ENCODE measurements around the gene TM4SF18. TPM values are rescaled to one million over a fixed set of nuclear protein-coding genes. Genes with fewer than 3 reads are reported as not detected.
A peak's percentile ranks its signal among the peaks of the same experiment; 100 is the strongest.

The TM4SF18 gene
- total and polyA plus RNA-seq, 2 experiments from 2014 or later: 1.6 to 2.0 TPM

- Histone ChIP-seq H3K27ac (ENCODE audit: low read depth) (no peak overlapping the region), H3F3A (replicated peaks; ENCODE audit: low read depth) (no peaks in the 10 kb centered on the region), H3K4me3 (no peak overlapping the region), H3K4me1 (ENCODE audit: insufficient read depth) (peaks cover 3% of the 10 kb centered on the region), H3K79me2 (replicated peaks; ENCODE audit: insufficient read depth) (no peaks in the 10 kb centered on the region), H3K27me3 (ENCODE audit: insufficient read depth) (no peaks in the 10 kb centered on the region), H3K9me2 (ENCODE audit: insufficient read depth) (no peaks in the 10 kb centered on the region), H2AFZ (0 out of 2 replicates have a peak overlapping the region, but pooled peaks have one; percentile 56), H3K36me3 (ENCODE audit: insufficient read depth) (no peaks in the 10 kb centered on the region), H4K20me1 (replicated peaks; ENCODE audit: insufficient read depth) (no peaks in the 10 kb centered on the region), H3K4me2 (no peak overlapping the region)
- DNase-seq (ENCODE audit: low spot score) (no peak), ATAC-seq (no peak)
- H3K27ac Mint-ChIP-seq: no peak overlapping the region
- no peaks in the 10 kb centered on the region for H3K36me3 Mint-ChIP-seq (ENCODE audit: low read depth)
- no peak overlapping the region for H3K4me3 Mint-ChIP-seq
- no peaks in the 10 kb centered on the region for H3K27me3 Mint-ChIP-seq (ENCODE audit: insufficient read depth, low read depth, poor library complexity)
- H3K4me1 Mint-ChIP-seq: peaks cover 11% of the 10 kb centered on the region
- no peaks in the 10 kb centered on the region for H3K9me3 Mint-ChIP-seq
- TF ChIP-seq JUNB (IDR thresholded peaks at IDR 0.05; ENCODE audit: unreplicated experiment) (no peak), NANOG (IDR thresholded peaks at IDR 0.05; ENCODE audit: borderline replicate concordance) (no peak), ETS1 (IDR thresholded peaks at IDR 0.05) (no peak), EZH2 (IDR thresholded peaks at IDR 0.05; ENCODE audit: low read depth, unreplicated experiment) (no peak), POLR2AphosphoS5 (IDR thresholded peaks at IDR 0.05; ENCODE audit: low read depth) (no peak), STAT1 (IDR thresholded peaks at IDR 0.05; ENCODE audit: unreplicated experiment) (no peak), CREB1 (CRISPR knock-in tag; IDR thresholded peaks at IDR 0.05; ENCODE audit: low read depth) (no peak), ZNF114 (CRISPR knock-in tag; IDR thresholded peaks at IDR 0.05) (no peak), EZH2phosphoT487 (IDR thresholded peaks at IDR 0.05; ENCODE audit: unreplicated experiment) (no peak), ZNF331 (CRISPR knock-in tag; IDR thresholded peaks at IDR 0.05; ENCODE audit: low read depth) (no peak)
- TF ChIP-seq, protein P1, sequence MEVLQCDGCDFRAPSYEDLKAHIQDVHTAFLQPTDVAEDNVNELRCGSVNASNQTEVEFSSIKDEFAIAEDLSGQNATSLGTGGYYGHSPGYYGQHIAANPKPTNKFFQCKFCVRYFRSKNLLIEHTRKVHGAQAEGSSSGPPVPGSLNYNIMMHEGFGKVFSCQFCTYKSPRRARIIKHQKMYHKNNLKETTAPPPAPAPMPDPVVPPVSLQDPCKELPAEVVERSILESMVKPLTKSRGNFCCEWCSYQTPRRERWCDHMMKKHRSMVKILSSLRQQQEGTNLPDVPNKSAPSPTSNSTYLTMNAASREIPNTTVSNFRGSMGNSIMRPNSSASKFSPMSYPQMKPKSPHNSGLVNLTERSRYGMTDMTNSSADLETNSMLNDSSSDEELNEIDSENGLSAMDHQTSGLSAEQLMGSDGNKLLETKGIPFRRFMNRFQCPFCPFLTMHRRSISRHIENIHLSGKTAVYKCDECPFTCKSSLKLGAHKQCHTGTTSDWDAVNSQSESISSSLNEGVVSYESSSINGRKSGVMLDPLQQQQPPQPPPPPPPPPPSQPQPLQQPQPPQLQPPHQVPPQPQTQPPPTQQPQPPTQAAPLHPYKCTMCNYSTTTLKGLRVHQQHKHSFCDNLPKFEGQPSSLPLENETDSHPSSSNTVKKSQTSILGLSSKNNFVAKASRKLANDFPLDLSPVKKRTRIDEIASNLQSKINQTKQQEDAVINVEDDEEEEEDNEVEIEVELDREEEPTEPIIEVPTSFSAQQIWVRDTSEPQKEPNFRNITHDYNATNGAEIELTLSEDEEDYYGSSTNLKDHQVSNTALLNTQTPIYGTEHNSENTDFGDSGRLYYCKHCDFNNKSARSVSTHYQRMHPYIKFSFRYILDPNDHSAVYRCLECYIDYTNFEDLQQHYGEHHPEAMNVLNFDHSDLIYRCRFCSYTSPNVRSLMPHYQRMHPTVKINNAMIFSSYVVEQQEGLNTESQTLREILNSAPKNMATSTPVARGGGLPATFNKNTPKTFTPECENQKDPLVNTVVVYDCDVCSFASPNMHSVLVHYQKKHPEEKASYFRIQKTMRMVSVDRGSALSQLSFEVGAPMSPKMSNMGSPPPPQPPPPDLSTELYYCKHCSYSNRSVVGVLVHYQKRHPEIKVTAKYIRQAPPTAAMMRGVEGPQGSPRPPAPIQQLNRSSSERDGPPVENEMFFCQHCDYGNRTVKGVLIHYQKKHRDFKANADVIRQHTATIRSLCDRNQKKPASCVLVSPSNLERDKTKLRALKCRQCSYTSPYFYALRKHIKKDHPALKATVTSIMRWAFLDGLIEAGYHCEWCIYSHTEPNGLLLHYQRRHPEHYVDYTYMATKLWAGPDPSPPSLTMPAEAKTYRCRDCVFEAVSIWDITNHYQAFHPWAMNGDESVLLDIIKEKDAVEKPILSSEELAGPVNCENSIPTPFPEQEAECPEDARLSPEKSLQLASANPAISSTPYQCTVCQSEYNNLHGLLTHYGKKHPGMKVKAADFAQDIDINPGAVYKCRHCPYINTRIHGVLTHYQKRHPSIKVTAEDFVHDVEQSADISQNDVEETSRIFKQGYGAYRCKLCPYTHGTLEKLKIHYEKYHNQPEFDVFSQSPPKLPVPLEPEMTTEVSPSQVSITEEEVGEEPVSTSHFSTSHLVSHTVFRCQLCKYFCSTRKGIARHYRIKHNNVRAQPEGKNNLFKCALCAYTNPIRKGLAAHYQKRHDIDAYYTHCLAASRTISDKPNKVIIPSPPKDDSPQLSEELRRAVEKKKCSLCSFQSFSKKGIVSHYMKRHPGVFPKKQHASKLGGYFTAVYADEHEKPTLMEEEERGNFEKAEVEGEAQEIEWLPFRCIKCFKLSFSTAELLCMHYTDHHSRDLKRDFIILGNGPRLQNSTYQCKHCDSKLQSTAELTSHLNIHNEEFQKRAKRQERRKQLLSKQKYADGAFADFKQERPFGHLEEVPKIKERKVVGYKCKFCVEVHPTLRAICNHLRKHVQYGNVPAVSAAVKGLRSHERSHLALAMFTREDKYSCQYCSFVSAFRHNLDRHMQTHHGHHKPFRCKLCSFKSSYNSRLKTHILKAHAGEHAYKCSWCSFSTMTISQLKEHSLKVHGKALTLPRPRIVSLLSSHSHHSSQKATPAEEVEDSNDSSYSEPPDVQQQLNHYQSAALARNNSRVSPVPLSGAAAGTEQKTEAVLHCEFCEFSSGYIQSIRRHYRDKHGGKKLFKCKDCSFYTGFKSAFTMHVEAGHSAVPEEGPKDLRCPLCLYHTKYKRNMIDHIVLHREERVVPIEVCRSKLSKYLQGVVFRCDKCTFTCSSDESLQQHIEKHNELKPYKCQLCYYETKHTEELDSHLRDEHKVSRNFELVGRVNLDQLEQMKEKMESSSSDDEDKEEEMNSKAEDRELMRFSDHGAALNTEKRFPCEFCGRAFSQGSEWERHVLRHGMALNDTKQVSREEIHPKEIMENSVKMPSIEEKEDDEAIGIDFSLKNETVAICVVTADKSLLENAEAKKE (CRISPR knock-in tag; IDR thresholded peaks at IDR 0.05): no peak
- TF ChIP-seq, protein P2, sequence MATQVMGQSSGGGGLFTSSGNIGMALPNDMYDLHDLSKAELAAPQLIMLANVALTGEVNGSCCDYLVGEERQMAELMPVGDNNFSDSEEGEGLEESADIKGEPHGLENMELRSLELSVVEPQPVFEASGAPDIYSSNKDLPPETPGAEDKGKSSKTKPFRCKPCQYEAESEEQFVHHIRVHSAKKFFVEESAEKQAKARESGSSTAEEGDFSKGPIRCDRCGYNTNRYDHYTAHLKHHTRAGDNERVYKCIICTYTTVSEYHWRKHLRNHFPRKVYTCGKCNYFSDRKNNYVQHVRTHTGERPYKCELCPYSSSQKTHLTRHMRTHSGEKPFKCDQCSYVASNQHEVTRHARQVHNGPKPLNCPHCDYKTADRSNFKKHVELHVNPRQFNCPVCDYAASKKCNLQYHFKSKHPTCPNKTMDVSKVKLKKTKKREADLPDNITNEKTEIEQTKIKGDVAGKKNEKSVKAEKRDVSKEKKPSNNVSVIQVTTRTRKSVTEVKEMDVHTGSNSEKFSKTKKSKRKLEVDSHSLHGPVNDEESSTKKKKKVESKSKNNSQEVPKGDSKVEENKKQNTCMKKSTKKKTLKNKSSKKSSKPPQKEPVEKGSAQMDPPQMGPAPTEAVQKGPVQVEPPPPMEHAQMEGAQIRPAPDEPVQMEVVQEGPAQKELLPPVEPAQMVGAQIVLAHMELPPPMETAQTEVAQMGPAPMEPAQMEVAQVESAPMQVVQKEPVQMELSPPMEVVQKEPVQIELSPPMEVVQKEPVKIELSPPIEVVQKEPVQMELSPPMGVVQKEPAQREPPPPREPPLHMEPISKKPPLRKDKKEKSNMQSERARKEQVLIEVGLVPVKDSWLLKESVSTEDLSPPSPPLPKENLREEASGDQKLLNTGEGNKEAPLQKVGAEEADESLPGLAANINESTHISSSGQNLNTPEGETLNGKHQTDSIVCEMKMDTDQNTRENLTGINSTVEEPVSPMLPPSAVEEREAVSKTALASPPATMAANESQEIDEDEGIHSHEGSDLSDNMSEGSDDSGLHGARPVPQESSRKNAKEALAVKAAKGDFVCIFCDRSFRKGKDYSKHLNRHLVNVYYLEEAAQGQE (IDR thresholded peaks at IDR 0.05; ENCODE audit: unreplicated experiment): no peak
- TF ChIP-seq, protein P3, sequence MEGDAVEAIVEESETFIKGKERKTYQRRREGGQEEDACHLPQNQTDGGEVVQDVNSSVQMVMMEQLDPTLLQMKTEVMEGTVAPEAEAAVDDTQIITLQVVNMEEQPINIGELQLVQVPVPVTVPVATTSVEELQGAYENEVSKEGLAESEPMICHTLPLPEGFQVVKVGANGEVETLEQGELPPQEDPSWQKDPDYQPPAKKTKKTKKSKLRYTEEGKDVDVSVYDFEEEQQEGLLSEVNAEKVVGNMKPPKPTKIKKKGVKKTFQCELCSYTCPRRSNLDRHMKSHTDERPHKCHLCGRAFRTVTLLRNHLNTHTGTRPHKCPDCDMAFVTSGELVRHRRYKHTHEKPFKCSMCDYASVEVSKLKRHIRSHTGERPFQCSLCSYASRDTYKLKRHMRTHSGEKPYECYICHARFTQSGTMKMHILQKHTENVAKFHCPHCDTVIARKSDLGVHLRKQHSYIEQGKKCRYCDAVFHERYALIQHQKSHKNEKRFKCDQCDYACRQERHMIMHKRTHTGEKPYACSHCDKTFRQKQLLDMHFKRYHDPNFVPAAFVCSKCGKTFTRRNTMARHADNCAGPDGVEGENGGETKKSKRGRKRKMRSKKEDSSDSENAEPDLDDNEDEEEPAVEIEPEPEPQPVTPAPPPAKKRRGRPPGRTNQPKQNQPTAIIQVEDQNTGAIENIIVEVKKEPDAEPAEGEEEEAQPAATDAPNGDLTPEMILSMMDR (conservative IDR thresholded peaks at IDR 0.05; ENCODE audit: low read depth in 2 of 2): no peak
These were observed 56.1 kb downstream of the TM4SF18 start for GRCh38 chr3:149277331-149277813.
